22Rv1 (cell line): ENCODE data around the gene NRROS.
"Not testable (repeated sequence)": the region's sequence is repeated elsewhere in the genome, so short reads cannot be mapped to it uniquely, and the experiment has no call there.

Experiments used
- H3K27ac ChIP-seq: fragments of 450-650 bp; 2 replicates; pipeline ENCODE4 v1.5.1; 2017
- ZFX ChIP-seq: fragments of 450-650 bp; IDR thresholded peaks from 2 replicates; pipeline ENCODE4 v1.6.1; 2017; ENCODE audit warnings: antibody characterized with exemption, borderline replicate concordance
- TF ChIP-seq, protein P1 (sequence below): fragments of 450-650 bp; IDR thresholded peaks from 2 replicates; pipeline ENCODE4 v1.5.1; 2017; ENCODE audit warnings: mild to moderate bottlenecking

NRROS gene

DNA sequence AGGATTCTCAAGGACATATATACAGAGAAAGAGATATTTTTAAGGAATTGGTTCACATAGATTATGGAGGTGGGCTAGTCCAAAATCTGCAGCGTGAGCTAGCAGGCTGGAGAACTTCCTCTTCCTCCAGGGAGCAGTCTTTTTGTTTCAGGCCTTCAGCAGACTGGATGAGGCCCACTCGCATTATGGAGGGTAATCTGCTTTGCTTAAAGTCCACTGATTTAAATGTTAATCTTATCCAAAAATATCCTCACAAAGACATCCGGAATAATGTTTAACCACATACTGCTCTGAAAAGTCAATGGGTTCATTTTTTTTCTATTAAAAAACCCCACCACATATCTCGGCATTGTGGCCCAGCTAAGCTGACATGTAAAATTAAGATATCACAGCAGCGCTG is 22.2 kb upstream of the NRROS start:
- TF ChIP-seq ZFX = no peak
- TF ChIP-seq, protein P1, sequence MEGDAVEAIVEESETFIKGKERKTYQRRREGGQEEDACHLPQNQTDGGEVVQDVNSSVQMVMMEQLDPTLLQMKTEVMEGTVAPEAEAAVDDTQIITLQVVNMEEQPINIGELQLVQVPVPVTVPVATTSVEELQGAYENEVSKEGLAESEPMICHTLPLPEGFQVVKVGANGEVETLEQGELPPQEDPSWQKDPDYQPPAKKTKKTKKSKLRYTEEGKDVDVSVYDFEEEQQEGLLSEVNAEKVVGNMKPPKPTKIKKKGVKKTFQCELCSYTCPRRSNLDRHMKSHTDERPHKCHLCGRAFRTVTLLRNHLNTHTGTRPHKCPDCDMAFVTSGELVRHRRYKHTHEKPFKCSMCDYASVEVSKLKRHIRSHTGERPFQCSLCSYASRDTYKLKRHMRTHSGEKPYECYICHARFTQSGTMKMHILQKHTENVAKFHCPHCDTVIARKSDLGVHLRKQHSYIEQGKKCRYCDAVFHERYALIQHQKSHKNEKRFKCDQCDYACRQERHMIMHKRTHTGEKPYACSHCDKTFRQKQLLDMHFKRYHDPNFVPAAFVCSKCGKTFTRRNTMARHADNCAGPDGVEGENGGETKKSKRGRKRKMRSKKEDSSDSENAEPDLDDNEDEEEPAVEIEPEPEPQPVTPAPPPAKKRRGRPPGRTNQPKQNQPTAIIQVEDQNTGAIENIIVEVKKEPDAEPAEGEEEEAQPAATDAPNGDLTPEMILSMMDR = no peak
- no peak overlapping the region for H3K27ac ChIP-seq

DNA sequence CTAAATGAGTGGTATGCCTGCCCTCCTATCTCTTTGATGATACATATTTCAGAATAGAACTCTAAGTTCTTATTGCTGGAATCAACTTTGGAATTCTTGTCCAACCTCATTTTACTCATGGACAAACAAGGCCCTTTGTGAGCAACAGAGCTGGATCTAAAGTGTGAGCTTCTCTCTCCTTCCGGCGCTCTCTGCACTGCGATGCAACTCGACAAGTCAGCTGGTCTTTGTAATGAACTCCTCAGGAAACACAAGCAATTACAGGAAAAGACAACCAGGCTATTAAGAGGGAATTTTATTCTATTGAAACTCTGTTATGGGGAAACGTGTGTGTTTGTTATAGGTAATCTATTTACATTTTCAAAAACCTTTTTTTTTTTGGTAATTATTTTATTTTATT is 20.3 kb upstream of the NRROS start:
- TF ChIP-seq, protein P1 = no peak
- TF ChIP-seq ZFX = no peak
- H3K27ac ChIP-seq = no peak overlapping the region

DNA sequence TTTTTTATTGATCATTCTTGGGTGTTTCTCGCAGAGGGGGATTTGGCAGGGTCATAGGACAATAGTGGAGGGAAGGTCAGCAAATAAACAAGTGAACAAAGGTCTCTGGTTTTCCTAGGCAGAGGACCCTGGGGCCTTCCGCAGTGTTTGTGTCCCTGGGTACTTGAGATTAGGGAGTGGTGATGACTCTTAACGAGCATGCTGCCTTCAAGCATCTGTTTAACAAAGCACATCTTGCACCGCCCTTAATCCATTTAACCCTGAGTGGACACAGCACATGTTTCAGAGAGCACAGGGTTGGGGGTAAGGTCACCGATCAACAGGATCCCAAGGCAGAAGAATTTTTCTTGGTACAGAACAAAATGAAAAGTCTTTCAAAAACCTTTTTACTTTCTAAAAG is 19.9 kb upstream of the NRROS start:
- H3K27ac ChIP-seq = not testable (repeated sequence)

DNA sequence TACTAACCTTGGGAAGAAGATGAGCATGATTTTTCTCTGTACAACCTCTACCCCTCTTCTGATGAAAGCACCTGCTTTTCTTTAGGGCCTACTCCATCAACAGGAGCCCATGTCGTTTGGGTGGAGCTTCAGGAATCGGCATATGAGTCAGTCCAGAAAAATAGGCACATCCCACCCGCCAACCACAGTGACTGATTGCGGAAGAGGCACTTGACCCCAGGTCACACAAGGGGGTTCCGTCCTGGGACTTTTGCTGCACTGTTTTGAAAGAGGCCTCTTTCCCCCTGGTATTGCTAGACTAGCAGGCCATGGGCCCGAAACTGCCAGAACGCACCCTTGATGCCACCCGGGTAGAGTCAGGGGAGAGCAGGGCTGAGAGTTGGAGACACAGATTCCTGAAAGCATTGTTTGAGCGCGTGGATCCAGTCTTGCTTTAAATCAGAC is 19.3 kb upstream of the NRROS start:
- no peak for TF ChIP-seq ZFX
- TF ChIP-seq, protein P1 = no peak
- H3K27ac ChIP-seq = no peak overlapping the region

DNA sequence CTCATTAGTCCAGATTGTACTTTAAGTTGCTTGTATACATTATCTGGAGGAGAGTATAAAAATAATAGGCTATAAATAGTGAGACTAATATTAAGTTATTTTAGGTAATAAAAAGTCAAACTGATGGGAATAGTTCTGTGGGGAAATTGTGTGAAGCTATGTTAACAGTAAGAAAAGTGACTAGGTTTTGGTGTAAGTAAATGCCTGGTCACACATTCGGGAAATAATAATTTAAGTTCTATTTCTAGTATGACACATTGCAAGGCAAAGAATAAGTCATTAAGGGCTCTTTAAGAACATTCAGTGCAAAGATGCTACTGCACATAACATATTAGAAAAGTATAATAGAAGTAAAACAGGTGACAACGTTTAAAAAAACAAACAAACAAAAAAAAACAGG is 18.8 kb upstream of the NRROS start:
- no peak overlapping the region for H3K27ac ChIP-seq
- TF ChIP-seq, protein P1 = no peak
- TF ChIP-seq ZFX = no peak

DNA sequence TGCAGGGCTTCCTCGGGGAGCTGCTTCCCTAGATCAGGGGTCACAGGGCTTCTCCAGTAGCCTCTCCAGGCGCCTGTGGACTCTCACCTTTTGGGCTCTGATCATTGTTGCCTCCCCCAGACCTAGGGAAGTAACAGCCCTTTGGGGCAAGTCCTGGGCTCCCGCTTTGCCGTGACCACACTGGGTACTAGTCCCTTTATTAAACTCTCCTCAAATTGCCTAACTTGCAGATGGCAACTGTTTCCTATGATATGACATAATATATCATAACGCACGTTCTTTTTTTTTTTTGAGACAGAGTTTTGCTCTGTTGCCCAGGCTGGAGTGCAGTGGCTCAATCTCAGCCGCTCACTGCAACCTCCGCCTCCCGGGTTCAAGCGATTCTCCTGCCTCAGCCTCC is 17.9 kb upstream of the NRROS start:
- TF ChIP-seq ZFX = no peak
- TF ChIP-seq, protein P1 = no peak
- no peak overlapping the region for H3K27ac ChIP-seq

DNA sequence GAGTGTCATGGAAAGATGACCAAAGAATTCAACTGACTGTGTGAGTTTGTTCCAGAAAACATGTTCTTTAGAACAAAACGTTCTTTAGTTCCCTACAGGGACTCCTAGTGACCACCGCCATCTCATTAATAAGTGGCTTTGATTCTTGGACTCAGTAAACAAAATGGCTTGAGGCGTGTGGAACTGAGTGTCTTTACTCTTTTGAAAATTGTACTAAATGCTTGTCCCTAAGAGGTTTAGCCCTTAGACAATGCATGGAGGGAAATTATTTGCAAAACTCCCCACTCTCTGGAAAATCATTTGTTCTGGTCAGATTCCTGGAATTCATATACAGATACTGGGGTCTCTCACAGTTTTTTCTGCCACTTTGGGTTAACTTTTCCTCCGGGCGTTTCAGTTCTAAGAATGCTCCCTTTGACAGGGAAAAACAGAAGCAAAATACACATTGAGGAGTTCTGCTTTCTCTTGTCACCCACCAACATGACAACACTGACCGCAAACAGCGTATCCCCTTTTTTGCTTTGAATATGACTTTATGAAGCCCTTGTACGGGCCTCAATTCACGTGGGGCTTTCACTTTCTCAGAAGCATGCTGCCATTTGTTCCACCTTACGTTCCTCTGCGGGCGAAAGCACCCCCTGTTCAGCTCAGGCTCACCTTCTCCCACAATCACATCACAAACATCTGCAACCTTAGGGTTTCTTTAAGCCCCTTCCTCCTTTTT is 15.3 kb upstream of the NRROS start:
- TF ChIP-seq ZFX = no peak
- TF ChIP-seq, protein P1 = no peak
- no peak overlapping the region for H3K27ac ChIP-seq

DNA sequence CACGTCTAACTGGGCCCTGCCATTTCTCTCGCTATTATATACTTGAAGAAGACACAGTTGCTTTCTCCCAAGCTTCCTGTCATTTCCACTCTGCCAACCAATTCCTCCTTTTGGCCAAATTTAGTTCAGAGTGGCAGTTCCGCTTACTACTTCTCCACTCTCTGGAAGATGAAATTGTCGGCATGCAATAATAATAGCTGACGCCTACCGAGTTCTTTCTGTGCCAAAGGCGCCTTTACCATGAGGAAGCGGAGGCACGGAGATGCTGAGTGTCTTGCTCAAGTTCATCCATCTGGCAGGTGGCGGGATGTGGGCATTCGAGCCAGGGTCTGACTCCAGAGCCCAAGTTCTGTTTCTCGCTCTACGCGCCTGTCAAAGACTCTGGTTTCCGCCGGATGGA is 14.6 kb upstream of the NRROS start:
- no peak overlapping the region for H3K27ac ChIP-seq

More for the DNA sequence above, 14.6 kb upstream of the NRROS start:
- TF ChIP-seq, protein P1 = no peak
- TF ChIP-seq ZFX = no peak
